Choroid plexus epithelial cell (primary cell): Measurements from ENCODE around the gene MYO15B.
"Not testable (repeated sequence)": the region's sequence is repeated elsewhere in the genome, so short reads cannot be mapped to it uniquely, and the experiment has no call there.

Source experiments
- DNase-seq: peaks from one replicate; pipeline ENCODE4 v3.0.0-alpha.2; 2010; ENCODE audit warnings: low read depth
- H3K4me3 ChIP-seq: 2 replicates; pipeline ENCODE4 v1.5.1; 2011; ENCODE audit warnings: low read depth, mild to moderate bottlenecking, control low read depth, low read length, moderate library complexity
- CTCF ChIP-seq: conservative IDR thresholded peaks from 2 replicates; pipeline ENCODE4 v1.5.1; 2011; ENCODE audit warnings: low read depth, mild to moderate bottlenecking, control low read depth, inconsistent platforms, low read length, moderate library complexity

MYO15B gene

GRCh38 chr17:75575728-75576127 is 11.9 kb upstream of the MYO15B start:
- no peak overlapping the region for H3K4me3 ChIP-seq
- TF ChIP-seq CTCF = no peak
- DNase-seq = no peak

- no peak for DNase-seq
- no peak for TF ChIP-seq CTCF
Observed at GRCh38 chr17:75576661-75577060, 10.9 kb upstream of the MYO15B start.

GRCh38 chr17:75581121-75581725 is 6.4 kb upstream of the MYO15B start:
- not testable (repeated sequence) for H3K4me3 ChIP-seq, DNase-seq

More at GRCh38 chr17:75576661-75577060, 10.9 kb upstream of the MYO15B start:
- H3K4me3 ChIP-seq = no peak overlapping the region

GRCh38 chr17:75583197-75583596 is 4.4 kb upstream of the MYO15B start:
- DNase-seq, H3K4me3 ChIP-seq: not testable (repeated sequence)

GRCh38 chr17:75584849-75585175 is 2.8 kb upstream of the MYO15B start:
- TF ChIP-seq CTCF = no peak
- no peak for DNase-seq
- no peak overlapping the region for H3K4me3 ChIP-seq

- peak overlapping the region; percentile 42 for H3K4me3 ChIP-seq
- no peak for TF ChIP-seq CTCF
- no peak for DNase-seq
Observed at GRCh38 chr17:75588596-75589011, 1.0 kb downstream of the MYO15B start.

- peak; percentile 30 for TF ChIP-seq CTCF
- peak overlapping the region; percentile 57 for H3K4me3 ChIP-seq
- DNase-seq = peak; percentile 79
Observed at GRCh38 chr17:75589012-75589918, 1.7 kb downstream of the MYO15B start.

GRCh38 chr17:75589919-75590303 is 2.3 kb downstream of the MYO15B start:
- H3K4me3 ChIP-seq = peak overlapping the region; percentile 57
- DNase-seq = no peak
- TF ChIP-seq CTCF = no peak
